HepG2 (cell line): ENCODE measurements around the gene SLC16A11. TPM values are rescaled to one million over a fixed set of nuclear protein-coding genes. Genes with fewer than 3 reads are reported as not detected.

Source experiments
- CBX1 ChIP-seq: IDR thresholded peaks from one replicate; pipeline ENCODE4 v1.6.1; 2016; ENCODE audit warnings: antibody characterized with exemption, low read depth
- E2F2 ChIP-seq: sonication (generic); formaldehyde crosslinking; IDR thresholded peaks from 2 replicates; pipeline ENCODE4 v1.4.0; 2020; ENCODE audit warnings: missing genetic modification reagents, borderline replicate concordance
- FUBP1 ChIP-seq: sonication (generic); formaldehyde crosslinking; IDR thresholded peaks from 2 replicates; pipeline ENCODE4 v1.5.1; 2020; ENCODE audit warnings: missing genetic modification reagents, mild to moderate bottlenecking, borderline replicate concordance
- GFI1 ChIP-seq: sonication (generic); formaldehyde crosslinking; IDR thresholded peaks from 2 replicates; pipeline ENCODE4 v1.5.0; 2020; ENCODE audit warnings: missing genetic modification reagents, mild to moderate bottlenecking, borderline replicate concordance
- HCFC1 ChIP-seq: fragments of 150-350 bp; IDR thresholded peaks from 2 replicates; pipeline ENCODE4 v1.6.1; 2014; ENCODE audit warnings: low read depth, low read length
- HIC2 ChIP-seq: sonication (generic); formaldehyde crosslinking; IDR thresholded peaks from 2 replicates; pipeline ENCODE4 v1.9.0; 2022; ENCODE audit warnings: low read depth, missing genetic modification reagents
- HOXA9 ChIP-seq: sonication (generic); formaldehyde crosslinking; IDR thresholded peaks from 2 replicates; pipeline ENCODE4 v1.8.1; 2022; ENCODE audit warnings: missing genetic modification reagents, mild to moderate bottlenecking, moderate library complexity, borderline replicate concordance
- HOXD1 ChIP-seq: sonication (generic); formaldehyde crosslinking; IDR thresholded peaks from 2 replicates; pipeline ENCODE4 v1.5.0; 2020; ENCODE audit warnings: missing genetic modification reagents
- JUND ChIP-seq: sonication (generic); formaldehyde crosslinking; IDR thresholded peaks from 2 replicates; pipeline ENCODE4 v1.8.0; 2022; ENCODE audit warnings: mild to moderate bottlenecking, missing genetic modification reagents
- KMT2A ChIP-seq: sonication (generic); formaldehyde crosslinking; IDR thresholded peaks from 2 replicates; pipeline ENCODE4 v1.4.0; 2020; ENCODE audit warnings: missing genetic modification reagents
- MEIS1 ChIP-seq: sonication (generic); formaldehyde crosslinking; IDR thresholded peaks from 2 replicates; pipeline ENCODE4 v1.9.0; 2021; ENCODE audit warnings: mild to moderate bottlenecking, missing genetic modification reagents, moderate library complexity, borderline replicate concordance
- MZF1 ChIP-seq: sonication (generic); formaldehyde crosslinking; IDR thresholded peaks from 2 replicates; pipeline ENCODE4 v1.8.1; 2023; ENCODE audit warnings: mild to moderate bottlenecking, missing genetic modification reagents, borderline replicate concordance
- NAIF1 ChIP-seq: sonication (generic); formaldehyde crosslinking; IDR thresholded peaks from 2 replicates; pipeline ENCODE4 v1.5.0; 2020; ENCODE audit warnings: mild to moderate bottlenecking, missing genetic modification reagents, borderline replicate concordance
- RBAK ChIP-seq: sonication (generic); formaldehyde crosslinking; IDR thresholded peaks from 2 replicates; pipeline ENCODE4 v1.5.1; 2020; ENCODE audit warnings: mild to moderate bottlenecking, missing genetic modification reagents
- TOPORS ChIP-seq: sonication (generic); formaldehyde crosslinking; IDR thresholded peaks from 2 replicates; pipeline ENCODE4 v1.8.0; 2023; ENCODE audit warnings: mild to moderate bottlenecking, missing genetic modification reagents
- ZBTB26 ChIP-seq: IDR thresholded peaks from 2 replicates; pipeline ENCODE4 v1.6.1; 2016; ENCODE audit warnings: missing compliant biosample characterization, missing genetic modification reagents, borderline replicate concordance
- ZNF180 ChIP-seq: sonication (generic); formaldehyde crosslinking; IDR thresholded peaks from 2 replicates; pipeline ENCODE4 v1.4.0; 2020; ENCODE audit warnings: low read depth, missing genetic modification reagents, borderline replicate concordance
- ZNF225 ChIP-seq: sonication (generic); formaldehyde crosslinking; IDR thresholded peaks from 2 replicates; pipeline ENCODE4 v1.4.0; 2020; ENCODE audit warnings: mild to moderate bottlenecking, missing genetic modification reagents
- ZNF260 ChIP-seq: sonication (generic); formaldehyde crosslinking; IDR thresholded peaks from 2 replicates; pipeline ENCODE4 v1.4.0; 2020; ENCODE audit warnings: missing genetic modification reagents, low read depth, mild to moderate bottlenecking, borderline replicate concordance
- ZNF549 ChIP-seq: sonication (generic); formaldehyde crosslinking; IDR thresholded peaks from 2 replicates; pipeline ENCODE4 v1.5.0; 2020; ENCODE audit warnings: missing genetic modification reagents
- ZNF670 ChIP-seq: sonication (generic); formaldehyde crosslinking; IDR thresholded peaks from 2 replicates; pipeline ENCODE4 v1.8.0; 2022; ENCODE audit warnings: mild to moderate bottlenecking, missing genetic modification reagents, borderline replicate concordance
- ZNF75D ChIP-seq: sonication (generic); formaldehyde crosslinking; IDR thresholded peaks from 2 replicates; pipeline ENCODE4 v1.8.1; 2023; ENCODE audit warnings: missing genetic modification reagents, mild to moderate bottlenecking, borderline replicate concordance
- ZSCAN25 ChIP-seq: sonication (generic); formaldehyde crosslinking; IDR thresholded peaks from 2 replicates; pipeline ENCODE4 v1.8.0; 2022; ENCODE audit warnings: mild to moderate bottlenecking, missing genetic modification reagents
- polyA plus RNA-seq, 8 experiments: library from polyadenylated mRNA; depleted of rRNA in 3 of 8; stranded (reverse) in 7 of 8; unstranded in 1 of 8; fragments of >200 nt; fragmentation: Illumina TruSeq in 4 of 8; extraction: Trizol in 4 of 8; gene quantifications; 2 replicates each; pipeline versions ENCODE4 v1.2.1 to v1.2.3, GENCODE V29; 2011 to 2016; ENCODE audit warnings: low read depth in 4 of 8, missing spikeins in 1 of 8, mixed read lengths in 1 of 8; ENCODE audit not compliant: insufficient read depth in 1 of 8
- total RNA-seq, 5 experiments: library from RNA; depleted of rRNA; stranded (reverse); fragments of >200 nt; fragmentation: Illumina TruSeq; extraction: Trizol; gene quantifications; 2 replicates each; pipeline ENCODE4 v1.2.3, GENCODE V29; 2016; ENCODE audit warnings: low read depth in 1 of 5

The SLC16A11 gene
- total and polyA plus RNA-seq, 2 of the 13 experiments (the other 11 are each of a cell fraction or from before 2014, with no cell fraction given) = not detected

- TF ChIP-seq FUBP1 (CRISPR knock-in tag) = peak; percentile 78; the same call in 1 of the 2 replicates
- no peak for TF ChIP-seq ZNF549
- peak; percentile 63; the same call in 1 of the 2 replicates for TF ChIP-seq GFI1
- TF ChIP-seq RBAK (CRISPR knock-in tag) = no peak
- 0 out of 2 replicates have a peak, but pooled peaks have one; percentile 15 for TF ChIP-seq MEIS1 (CRISPR knock-in tag)
- no peak for TF ChIP-seq HOXD1 (CRISPR knock-in tag)
- TF ChIP-seq ZNF260 (CRISPR knock-in tag) = no peak
- TF ChIP-seq KMT2A (CRISPR knock-in tag) = peak; percentile 66; the same call in 1 of the 2 replicates
- TF ChIP-seq HIC2 = no peak
- no peak for TF ChIP-seq ZBTB26 (CRISPR knock-in tag)
- no peak for TF ChIP-seq MZF1 (CRISPR knock-in tag)
- TF ChIP-seq ZNF225 = peak; percentile 77
- TF ChIP-seq ZSCAN25 (CRISPR knock-in tag) = peak; percentile 66; the same call in 1 of the 2 replicates
- TF ChIP-seq ZNF75D (CRISPR knock-in tag) = no peak
- no peak for TF ChIP-seq HOXA9 (CRISPR knock-in tag)
- TF ChIP-seq NAIF1 (CRISPR knock-in tag) = 0 out of 2 replicates have a peak, but pooled peaks have one; percentile 56
- no peak for TF ChIP-seq ZNF180 (CRISPR knock-in tag)
- TF ChIP-seq E2F2 (CRISPR knock-in tag) = no peak
- TF ChIP-seq ZNF670 = no peak
- TF ChIP-seq CBX1 = peak; percentile 88
- TF ChIP-seq TOPORS (CRISPR knock-in tag) = no peak
- TF ChIP-seq JUND (CRISPR knock-in tag) = peak; percentile 91
- peak; percentile 36; the same call in 1 of the 2 replicates for TF ChIP-seq HCFC1
These were observed 29.5 kb downstream of the SLC16A11 start (continued) for GRCh38 chr17:7014261-7014994.
